Measurements from ENCODE around the gene MYPOP. TPM values are rescaled to one million over a fixed set of nuclear protein-coding genes. Genes with fewer than 3 reads are reported as not detected.
A peak's percentile ranks its signal among the peaks of the same experiment; 100 is the strongest.

The MYPOP gene
- total RNA-seq, 1 experiment from 2014 or later: 11.1 TPM

DNA sequence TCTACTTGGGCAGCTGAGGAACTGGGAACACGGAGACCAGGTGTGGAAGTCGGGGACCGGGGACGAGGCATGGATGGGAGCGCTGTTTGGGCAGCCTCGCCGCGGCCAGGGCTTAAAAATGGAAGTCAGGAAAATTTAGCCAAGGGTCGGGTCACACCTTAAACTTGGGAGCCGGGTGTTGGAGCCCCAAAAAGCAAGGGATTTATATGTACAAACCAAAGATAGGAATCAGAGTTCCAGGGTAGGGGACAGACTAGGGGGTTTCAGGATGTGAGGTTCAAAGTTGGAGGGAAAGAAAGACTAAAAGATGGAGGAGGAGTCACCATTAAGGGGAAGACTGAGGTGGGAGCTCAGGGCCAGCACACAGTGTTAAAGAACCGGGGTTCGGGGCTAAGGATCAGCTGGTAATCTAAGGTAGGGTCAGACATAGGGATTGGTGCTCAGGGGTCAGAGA, 37.8 kb downstream of the MYPOP start:
- no peaks in the 10 kb centered on the region; the same call in 1 of the 2 replicates for H3K27me3 ChIP-seq (ENCODE audit: control insufficient read depth, insufficient read depth, low read length)
- H3K9me3 ChIP-seq (ENCODE audit: control insufficient read depth, insufficient read depth, low read depth, low read length): no peaks in the 10 kb centered on the region
- ATAC-seq: no peak
- intact Hi-C loops (cut with micrococcal nuclease; ENCODE audit: unreplicated experiment) (no loop called here), in situ Hi-C loops (cut with HindIII; ENCODE audit: low pct_unique_long_range_greater_than_20kb, low sequenced_read_pairs) (no loop called here)
- ChIA-PET POLR2A (no interaction called here), CTCF (interaction anchor here (0.6 kb wide), 1 partner anchor 95 kb away, joined by 7 read pairs; no protein-coding TSS in a partner anchor)
- no peaks in the 10 kb centered on the region; the same call in 1 of the 2 replicates for H3K36me3 ChIP-seq (ENCODE audit: control insufficient read depth, insufficient read depth, low read length)
- no peak for DNase-seq (ENCODE audit: low read depth, low spot score)
- H3K27ac ChIP-seq (ENCODE audit: low read length): no peak overlapping the region
- H3K4me3 ChIP-seq (ENCODE audit: low read depth in 2 of 2, low read length in 2 of 2): peak overlapping the region; percentile 24 to 95; a peak in 2 of 4 replicates
- peaks cover 4% of the 10 kb centered on the region; the same call in 1 of the 2 replicates for H3K4me1 ChIP-seq (ENCODE audit: control insufficient read depth, insufficient read depth, low read length)
- TF ChIP-seq, protein P1, sequence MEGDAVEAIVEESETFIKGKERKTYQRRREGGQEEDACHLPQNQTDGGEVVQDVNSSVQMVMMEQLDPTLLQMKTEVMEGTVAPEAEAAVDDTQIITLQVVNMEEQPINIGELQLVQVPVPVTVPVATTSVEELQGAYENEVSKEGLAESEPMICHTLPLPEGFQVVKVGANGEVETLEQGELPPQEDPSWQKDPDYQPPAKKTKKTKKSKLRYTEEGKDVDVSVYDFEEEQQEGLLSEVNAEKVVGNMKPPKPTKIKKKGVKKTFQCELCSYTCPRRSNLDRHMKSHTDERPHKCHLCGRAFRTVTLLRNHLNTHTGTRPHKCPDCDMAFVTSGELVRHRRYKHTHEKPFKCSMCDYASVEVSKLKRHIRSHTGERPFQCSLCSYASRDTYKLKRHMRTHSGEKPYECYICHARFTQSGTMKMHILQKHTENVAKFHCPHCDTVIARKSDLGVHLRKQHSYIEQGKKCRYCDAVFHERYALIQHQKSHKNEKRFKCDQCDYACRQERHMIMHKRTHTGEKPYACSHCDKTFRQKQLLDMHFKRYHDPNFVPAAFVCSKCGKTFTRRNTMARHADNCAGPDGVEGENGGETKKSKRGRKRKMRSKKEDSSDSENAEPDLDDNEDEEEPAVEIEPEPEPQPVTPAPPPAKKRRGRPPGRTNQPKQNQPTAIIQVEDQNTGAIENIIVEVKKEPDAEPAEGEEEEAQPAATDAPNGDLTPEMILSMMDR (IDR thresholded peaks at IDR 0.05): no peak
- TF ChIP-seq, protein P2, sequence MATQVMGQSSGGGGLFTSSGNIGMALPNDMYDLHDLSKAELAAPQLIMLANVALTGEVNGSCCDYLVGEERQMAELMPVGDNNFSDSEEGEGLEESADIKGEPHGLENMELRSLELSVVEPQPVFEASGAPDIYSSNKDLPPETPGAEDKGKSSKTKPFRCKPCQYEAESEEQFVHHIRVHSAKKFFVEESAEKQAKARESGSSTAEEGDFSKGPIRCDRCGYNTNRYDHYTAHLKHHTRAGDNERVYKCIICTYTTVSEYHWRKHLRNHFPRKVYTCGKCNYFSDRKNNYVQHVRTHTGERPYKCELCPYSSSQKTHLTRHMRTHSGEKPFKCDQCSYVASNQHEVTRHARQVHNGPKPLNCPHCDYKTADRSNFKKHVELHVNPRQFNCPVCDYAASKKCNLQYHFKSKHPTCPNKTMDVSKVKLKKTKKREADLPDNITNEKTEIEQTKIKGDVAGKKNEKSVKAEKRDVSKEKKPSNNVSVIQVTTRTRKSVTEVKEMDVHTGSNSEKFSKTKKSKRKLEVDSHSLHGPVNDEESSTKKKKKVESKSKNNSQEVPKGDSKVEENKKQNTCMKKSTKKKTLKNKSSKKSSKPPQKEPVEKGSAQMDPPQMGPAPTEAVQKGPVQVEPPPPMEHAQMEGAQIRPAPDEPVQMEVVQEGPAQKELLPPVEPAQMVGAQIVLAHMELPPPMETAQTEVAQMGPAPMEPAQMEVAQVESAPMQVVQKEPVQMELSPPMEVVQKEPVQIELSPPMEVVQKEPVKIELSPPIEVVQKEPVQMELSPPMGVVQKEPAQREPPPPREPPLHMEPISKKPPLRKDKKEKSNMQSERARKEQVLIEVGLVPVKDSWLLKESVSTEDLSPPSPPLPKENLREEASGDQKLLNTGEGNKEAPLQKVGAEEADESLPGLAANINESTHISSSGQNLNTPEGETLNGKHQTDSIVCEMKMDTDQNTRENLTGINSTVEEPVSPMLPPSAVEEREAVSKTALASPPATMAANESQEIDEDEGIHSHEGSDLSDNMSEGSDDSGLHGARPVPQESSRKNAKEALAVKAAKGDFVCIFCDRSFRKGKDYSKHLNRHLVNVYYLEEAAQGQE (IDR thresholded peaks at IDR 0.05; ENCODE audit: insufficient read depth in 1 of 2, low read depth in 2 of 2, low read length in 1 of 2): no peak
- no peak for TF ChIP-seq SIN3A (IDR thresholded peaks at IDR 0.05; ENCODE audit: borderline replicate concordance, insufficient read depth, low read depth, low read length)
- no peak for TF ChIP-seq POLR2AphosphoS5 (IDR thresholded peaks at IDR 0.05; ENCODE audit: low read depth, low read length)
- TF ChIP-seq TCF7L2 (IDR thresholded peaks at IDR 0.05; ENCODE audit: low read depth, low read length): no peak
- BruUV-seq (replicated peaks): no TSS peak

DNA sequence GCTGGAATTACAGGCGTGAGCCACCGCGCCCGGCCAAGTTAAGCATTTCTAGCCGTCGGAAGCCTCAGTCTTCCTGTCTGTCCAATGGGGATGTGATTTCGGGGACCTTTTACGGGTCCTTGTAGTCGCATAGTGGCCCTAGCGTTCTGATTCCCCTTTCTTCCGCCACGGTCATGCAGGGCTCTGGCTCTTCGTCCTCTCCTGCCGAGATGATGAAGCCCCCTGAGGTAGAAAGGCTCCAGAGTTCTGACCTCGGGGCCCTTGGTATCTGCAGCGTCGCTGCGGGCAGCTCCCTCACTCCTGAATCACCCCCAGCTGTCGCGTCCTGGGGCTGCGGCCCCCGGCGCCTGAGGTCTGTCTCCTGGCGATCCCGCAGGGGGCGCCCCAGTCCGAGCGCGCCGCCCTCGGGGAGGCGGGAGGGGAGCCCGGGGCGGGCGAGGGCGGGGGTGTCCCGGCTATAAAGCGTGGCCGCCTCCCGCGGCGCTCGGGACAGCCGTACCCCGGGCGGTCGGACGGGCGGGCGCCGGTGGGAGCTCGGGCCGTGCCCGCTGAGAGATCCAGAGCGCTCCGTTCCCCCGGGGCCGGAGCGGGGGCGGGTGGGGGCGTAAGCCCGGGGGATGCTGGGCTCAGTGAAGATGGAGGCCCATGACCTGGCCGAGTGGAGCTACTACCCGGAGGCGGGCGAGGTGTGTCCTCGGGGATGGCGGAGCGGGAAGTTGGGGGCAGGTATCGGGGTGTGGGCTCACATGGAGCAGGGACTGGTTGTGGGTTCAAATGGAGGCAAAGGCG, 38.4 kb downstream of the MYPOP start, which contains the start of gene FOXA3:
Gene FOXA3 (plus strand): TSS at position 487 of the 789 bp plus-strand sequence. CDS start 131 bp downstream, at position 618.
- H3K27me3 ChIP-seq (ENCODE audit: control insufficient read depth, insufficient read depth, low read length): no peaks in the 10 kb centered on the region; the same call in 1 of the 2 replicates
- H3K36me3 ChIP-seq (ENCODE audit: control insufficient read depth, insufficient read depth, low read length): no peaks in the 10 kb centered on the region; the same call in 1 of the 2 replicates
- POLR2A ChIA-PET: no interaction called here
- intact Hi-C loops (cut with micrococcal nuclease; ENCODE audit: unreplicated experiment) (no loop called here), in situ Hi-C loops (cut with HindIII; ENCODE audit: low pct_unique_long_range_greater_than_20kb, low sequenced_read_pairs) (no loop called here)
- DNase-seq (ENCODE audit: low read depth, low spot score) (no peak), ATAC-seq (peak; percentile 55)
- TF ChIP-seq, protein P1 (IDR thresholded peaks at IDR 0.05): peak; percentile 81
- TF ChIP-seq, protein P2 (IDR thresholded peaks at IDR 0.05; ENCODE audit: insufficient read depth in 1 of 2, low read depth in 2 of 2, low read length in 1 of 2): no peak
- peak within 1 kb of the TSS; percentile 59 to 95 for H3K4me3 ChIP-seq (ENCODE audit: low read depth in 2 of 2, low read length in 2 of 2)
- CTCF ChIA-PET: interaction anchor here (0.6 to 0.9 kb wide), 4 partner anchors 20 to 139 kb away, joined by 3 to 7 read pairs (median 4); no protein-coding TSS in a partner anchor
- no TSS peak for BruUV-seq (replicated peaks)
- H3K9me3 ChIP-seq (ENCODE audit: control insufficient read depth, insufficient read depth, low read depth, low read length): no peaks in the 10 kb centered on the region
- H3K27ac ChIP-seq (ENCODE audit: low read length): no peak within 1 kb of the TSS
- peaks cover 4% of the 10 kb centered on the region; the same call in 1 of the 2 replicates for H3K4me1 ChIP-seq (ENCODE audit: control insufficient read depth, insufficient read depth, low read length)

Data from Panc1 (cell line).